SK-N-MC (cell line): ENCODE results near the gene ITGAV.

Experiments
- EZH2 ChIP-seq: fragments of 200-600 bp; sonication (generic); IDR thresholded peaks from one replicate; pipeline ENCODE4 v1.6.1; 2017; ENCODE audit warnings: antibody characterized with exemption
- POLR2AphosphoS5 ChIP-seq: IDR thresholded peaks from 2 replicates; pipeline ENCODE4 v1.6.1; 2012; ENCODE audit warnings: mild to moderate bottlenecking, low read depth, low read length, borderline replicate concordance

DNA sequence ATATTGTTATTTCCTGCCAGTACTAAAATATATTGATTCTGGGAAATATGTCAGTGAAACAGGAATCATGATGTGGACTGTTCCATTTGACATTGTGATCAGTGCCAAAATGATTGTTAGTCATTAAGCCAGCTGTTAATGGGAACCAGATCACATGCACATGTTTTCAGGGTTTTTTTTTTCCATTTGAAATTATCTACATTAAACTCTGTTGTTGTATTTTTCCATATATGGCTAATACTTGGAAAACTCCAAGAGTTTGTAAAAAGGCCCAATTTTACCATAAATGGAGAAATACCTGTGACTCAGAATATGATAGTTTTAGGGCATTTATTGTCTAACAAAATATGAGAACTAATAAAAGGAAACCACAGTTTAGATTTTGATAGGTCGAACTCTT is 13.4 kb downstream of the ITGAV start:
- TF ChIP-seq EZH2 (no peak), POLR2AphosphoS5 (no peak)
